Adrenal gland (tissue), 5 donors: ENCODE results near the gene TBX6.

Experiments used
- POLR2A ChIP-seq, 2 donors: fragments of 450-650 bp; IDR thresholded peaks; one replicate each; pipeline ENCODE4 v1.6.1; 2017; ENCODE audit warnings: antibody characterized with exemption in 2 of 2, mild to moderate bottlenecking in 2 of 2, moderate library complexity in 1 of 2
- TF ChIP-seq, protein P1 (sequence below), 6 experiments: fragments of 450-650 bp in 4 of 6; fragments of 200-600 bp in 2 of 6; sonication (generic) in 1 of 6; IDR thresholded peaks; 1 replicate in 5 of 6; 2 replicates in 1 of 6; pipeline versions ENCODE4 v1.5.1 to v1.8.0; 2016 to 2021; ENCODE audit warnings: antibody characterized with exemption in 6 of 6, mild to moderate bottlenecking in 2 of 6, moderate library complexity in 1 of 6
- donor health status: DM: no; HTN: no; CAD: no.

DNA sequence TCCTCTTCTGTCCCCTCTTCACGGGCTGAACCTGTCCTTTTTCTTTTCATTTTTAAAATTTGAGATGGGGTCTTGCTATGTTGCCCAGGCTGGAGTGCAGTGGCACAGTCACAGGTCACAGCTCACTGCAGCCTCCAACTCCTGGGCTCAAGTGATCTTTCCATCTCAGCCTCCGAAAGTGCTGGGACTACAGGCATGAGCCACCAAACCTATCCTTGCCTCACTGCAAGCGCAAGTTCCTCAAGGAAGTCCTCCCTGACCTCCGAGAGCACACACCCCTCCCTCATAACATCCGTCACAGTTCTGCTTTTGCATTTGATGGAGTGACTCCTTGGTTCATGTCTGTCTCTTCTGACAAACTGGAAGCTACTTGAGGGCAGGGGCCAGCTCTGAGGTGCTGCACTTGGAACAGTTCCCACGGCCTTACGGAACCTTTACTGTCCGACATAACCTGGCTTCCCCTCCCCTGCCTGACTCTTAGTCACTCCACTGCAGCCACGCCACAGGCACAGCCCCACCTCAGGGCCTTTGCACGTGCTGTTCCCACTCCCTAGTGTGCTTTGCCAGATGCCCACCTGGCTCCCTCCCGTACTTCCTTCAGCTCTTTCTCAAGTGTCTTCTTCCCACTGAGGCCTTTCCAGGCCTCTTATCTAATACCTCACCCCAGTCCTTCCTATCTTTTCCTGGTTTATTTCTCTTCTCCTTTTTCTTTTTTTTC lies 4.4 kb downstream of the TBX6 start:
- TF ChIP-seq, protein P1, sequence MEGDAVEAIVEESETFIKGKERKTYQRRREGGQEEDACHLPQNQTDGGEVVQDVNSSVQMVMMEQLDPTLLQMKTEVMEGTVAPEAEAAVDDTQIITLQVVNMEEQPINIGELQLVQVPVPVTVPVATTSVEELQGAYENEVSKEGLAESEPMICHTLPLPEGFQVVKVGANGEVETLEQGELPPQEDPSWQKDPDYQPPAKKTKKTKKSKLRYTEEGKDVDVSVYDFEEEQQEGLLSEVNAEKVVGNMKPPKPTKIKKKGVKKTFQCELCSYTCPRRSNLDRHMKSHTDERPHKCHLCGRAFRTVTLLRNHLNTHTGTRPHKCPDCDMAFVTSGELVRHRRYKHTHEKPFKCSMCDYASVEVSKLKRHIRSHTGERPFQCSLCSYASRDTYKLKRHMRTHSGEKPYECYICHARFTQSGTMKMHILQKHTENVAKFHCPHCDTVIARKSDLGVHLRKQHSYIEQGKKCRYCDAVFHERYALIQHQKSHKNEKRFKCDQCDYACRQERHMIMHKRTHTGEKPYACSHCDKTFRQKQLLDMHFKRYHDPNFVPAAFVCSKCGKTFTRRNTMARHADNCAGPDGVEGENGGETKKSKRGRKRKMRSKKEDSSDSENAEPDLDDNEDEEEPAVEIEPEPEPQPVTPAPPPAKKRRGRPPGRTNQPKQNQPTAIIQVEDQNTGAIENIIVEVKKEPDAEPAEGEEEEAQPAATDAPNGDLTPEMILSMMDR (IDR thresholded peaks at IDR 0.05): no peak
- no peak for TF ChIP-seq POLR2A (IDR thresholded peaks at IDR 0.05)
